ENCODE results near the gene RIOK3.
"Not testable (repeated sequence)": the region's sequence is repeated elsewhere in the genome, so short reads cannot be mapped to it uniquely, and the experiment has no call there.

The RIOK3 gene

GRCh38 chr18:23452728-23453679 lies at the start of gene RIOK3:
TSS of gene RIOK3 (plus strand) at chr18:23453287. CDS start at chr18:23453440, 153 bp downstream.
- DNase-seq (ENCODE audit: low spot score): peak; percentile 99

GRCh38 chr18:23403310-23403709 lies 49.8 kb upstream of the RIOK3 start:
- no peak for DNase-seq (ENCODE audit: low spot score)

- no peak for DNase-seq (ENCODE audit: low spot score)
Observed at GRCh38 chr18:23405636-23406035, 47.5 kb upstream of the RIOK3 start.

GRCh38 chr18:23406271-23406787 lies 46.8 kb upstream of the RIOK3 start:
- no peak for DNase-seq (ENCODE audit: low spot score)

GRCh38 chr18:23412351-23412964 lies 40.6 kb upstream of the RIOK3 start:
- DNase-seq (ENCODE audit: low spot score): no peak

- no peak for DNase-seq (ENCODE audit: low spot score)
Observed at GRCh38 chr18:23415515-23415914, 37.6 kb upstream of the RIOK3 start.

- no peak for DNase-seq (ENCODE audit: low spot score)
Observed at GRCh38 chr18:23416298-23416697, 36.8 kb upstream of the RIOK3 start.

GRCh38 chr18:23421277-23421676 lies 31.8 kb upstream of the RIOK3 start:
- DNase-seq (ENCODE audit: low spot score): no peak

GRCh38 chr18:23422751-23423418 lies 30.2 kb upstream of the RIOK3 start:
- no peak for DNase-seq (ENCODE audit: low spot score)

- DNase-seq (ENCODE audit: low spot score): no peak
Observed at GRCh38 chr18:23424616-23425015, 28.5 kb upstream of the RIOK3 start.

- no peak for DNase-seq (ENCODE audit: low spot score)
Observed at GRCh38 chr18:23428821-23429220, 24.3 kb upstream of the RIOK3 start.

- not testable (repeated sequence) for DNase-seq (ENCODE audit: low spot score)
Observed at GRCh38 chr18:23429538-23429937, 23.5 kb upstream of the RIOK3 start.

- DNase-seq (ENCODE audit: low spot score): no peak
Observed at GRCh38 chr18:23433360-23433759, 19.7 kb upstream of the RIOK3 start.

GRCh38 chr18:23437357-23438045 lies 15.6 kb upstream of the RIOK3 start:
- peak; percentile 84 for DNase-seq (ENCODE audit: low spot score)

- DNase-seq (ENCODE audit: low spot score): no peak
Observed at GRCh38 chr18:23438046-23438377, 15.1 kb upstream of the RIOK3 start.

GRCh38 chr18:23438608-23439366 lies 14.3 kb upstream of the RIOK3 start:
- no peak for DNase-seq (ENCODE audit: low spot score)

- no peak for DNase-seq (ENCODE audit: low spot score)
Observed at GRCh38 chr18:23440131-23440530, 13.0 kb upstream of the RIOK3 start.

GRCh38 chr18:23442958-23443357 lies 10.1 kb upstream of the RIOK3 start:
- DNase-seq (ENCODE audit: low spot score): no peak

GRCh38 chr18:23448291-23448690 lies 4.8 kb upstream of the RIOK3 start:
- DNase-seq (ENCODE audit: low spot score): no peak

- no peak for DNase-seq (ENCODE audit: low spot score)
Observed at GRCh38 chr18:23450022-23450421, 3.1 kb upstream of the RIOK3 start.

GRCh38 chr18:23451011-23451410 lies 2.1 kb upstream of the RIOK3 start:
- no peak for DNase-seq (ENCODE audit: low spot score)

Measured in putamen (tissue), 1 donor.